Osteoblast (primary cell): ENCODE measurements around the gene FDX2. TPM values are rescaled to one million over a fixed set of nuclear protein-coding genes. Genes with fewer than 3 reads are reported as not detected.

Experiments
- DNase-seq: peaks from one replicate; pipeline ENCODE4 v3.0.0; 2011; ENCODE audit warnings: low spot score, mixed read lengths; ENCODE audit not compliant: insufficient read length; ENCODE audit errors: missing footprints
- H2AFZ ChIP-seq: 2 replicates; pipeline ENCODE4 v1.6.0; 2011; ENCODE audit warnings: mild to moderate bottlenecking, low read length
- H3K27ac ChIP-seq: 2 replicates; pipeline ENCODE4 v1.5.1; 2011; ENCODE audit warnings: mild to moderate bottlenecking, low read depth, low read length, moderate library complexity
- H3K27me3 ChIP-seq: 2 replicates; pipeline ENCODE4 v1.6.0; 2012; ENCODE audit warnings: mild to moderate bottlenecking, control low read depth, inconsistent platforms, low read length, moderate library complexity; ENCODE audit not compliant: insufficient read depth
- H3K36me3 ChIP-seq: 2 replicates; pipeline ENCODE4 v1.5.1; 2011; ENCODE audit warnings: mild to moderate bottlenecking, low read length, control low read depth, moderate library complexity; ENCODE audit not compliant: insufficient read depth
- H3K4me1 ChIP-seq: 2 replicates; pipeline ENCODE4 v1.5.1; 2011; ENCODE audit warnings: mild to moderate bottlenecking, low read length, control low read depth, moderate library complexity; ENCODE audit not compliant: insufficient read depth
- H3K4me2 ChIP-seq: 2 replicates; pipeline ENCODE4 v1.6.0; 2011; ENCODE audit warnings: mild to moderate bottlenecking, low read length; ENCODE audit not compliant: insufficient read depth
- H3K4me3 ChIP-seq: fragments of 200-600 bp; sonication (generic); 3 replicates; pipeline ENCODE4 v1.5.1; 2012; ENCODE audit warnings: mild to moderate bottlenecking, low read length, inconsistent platforms; ENCODE audit not compliant: insufficient read depth
- H3K79me2 ChIP-seq: 2 replicates; pipeline ENCODE4 v1.6.0; 2012; ENCODE audit warnings: mild to moderate bottlenecking, low read length, control low read depth, inconsistent platforms; ENCODE audit not compliant: insufficient read depth
- H3K9me3 ChIP-seq: 2 replicates; pipeline ENCODE4 v1.5.1; 2011; ENCODE audit warnings: low read depth, low read length, control low read depth
- H4K20me1 ChIP-seq: 2 replicates; pipeline ENCODE4 v1.6.0; 2012; ENCODE audit warnings: mild to moderate bottlenecking, low read length, control low read depth; ENCODE audit not compliant: insufficient read depth
- CTCF ChIP-seq: IDR thresholded peaks from 2 replicates; pipeline ENCODE4 v1.5.1; 2011; ENCODE audit warnings: mild to moderate bottlenecking, low read depth, low read length, moderate library complexity; ENCODE audit errors: extremely low read depth
- total RNA-seq: library from RNA; depleted of rRNA; stranded (reverse); fragments of >200 nt; gene quantifications from 2 replicates; pipeline ENCODE4 v1.2.3, GENCODE V29; 2012

Gene FDX2
- total RNA-seq, 1 donor = 17.7 TPM

- peak overlapping the region; percentile 77 for H3K4me2 ChIP-seq
- H3K27me3 ChIP-seq = peaks cover 86% of the 10 kb centered on the region
- peak; percentile 93 for DNase-seq
- peaks cover 5% of the 10 kb centered on the region for H4K20me1 ChIP-seq
- peaks cover 15% of the 10 kb centered on the region for H3K4me1 ChIP-seq
- H3K9me3 ChIP-seq = no peaks in the 10 kb centered on the region
- no peak for TF ChIP-seq CTCF
- no peak overlapping the region for H2AFZ ChIP-seq
- H3K79me2 ChIP-seq = no peaks in the 10 kb centered on the region
- no peak overlapping the region for H3K27ac ChIP-seq
- H3K4me3 ChIP-seq = peak overlapping the region; percentile 59
- H3K36me3 ChIP-seq = no peaks in the 10 kb centered on the region
These were observed 24.8 kb downstream of the FDX2 start for GRCh38 chr19:10290876-10291553.

GRCh38 chr19:10290357-10290875 lies 25.4 kb downstream of the FDX2 start:
- Histone ChIP-seq H3K36me3 (no peaks in the 10 kb centered on the region), H4K20me1 (peaks cover 5% of the 10 kb centered on the region), H3K27ac (no peak overlapping the region), H3K27me3 (peaks cover 80% of the 10 kb centered on the region), H3K4me2 (peak overlapping the region; percentile 77), H3K9me3 (no peaks in the 10 kb centered on the region), H3K4me3 (peak overlapping the region; percentile 56), H3K4me1 (peaks cover 15% of the 10 kb centered on the region), H3K79me2 (no peaks in the 10 kb centered on the region), H2AFZ (no peak overlapping the region)
- peak; percentile 78 for DNase-seq
- TF ChIP-seq CTCF = no peak

DNA sequence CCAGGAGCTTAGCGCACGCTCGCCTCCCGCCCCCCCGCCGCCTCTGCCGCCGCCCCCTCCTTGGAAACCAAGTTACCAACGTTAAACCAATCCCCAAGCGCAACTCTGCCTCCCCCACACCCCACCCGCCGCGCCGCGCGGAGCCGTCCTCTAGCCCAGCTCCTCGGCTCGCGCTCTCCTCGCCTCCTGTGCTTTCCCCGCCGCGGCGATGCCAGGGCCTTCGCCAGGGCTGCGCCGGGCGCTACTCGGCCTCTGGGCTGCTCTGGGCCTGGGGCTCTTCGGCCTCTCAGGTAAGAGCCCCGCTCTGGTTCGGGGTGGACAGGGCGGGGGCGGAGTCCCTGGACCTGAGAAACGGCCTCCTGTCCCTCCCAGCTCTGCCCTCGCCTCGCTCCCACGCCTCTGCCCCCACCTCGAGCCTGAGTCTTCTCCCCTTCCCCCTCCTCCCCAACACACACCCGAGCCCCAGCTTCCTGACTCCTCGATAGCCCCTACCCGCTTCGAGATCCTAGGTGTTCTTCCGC lies 25.9 kb downstream of the FDX2 start, which contains the start of gene ICAM5:
ICAM5 (plus strand) TSS at position 117 of the 521 bp plus-strand sequence; CDS start at position 209, 92 bp downstream.
- DNase-seq = peak; percentile 92
- H3K4me3 ChIP-seq = peak within 1 kb of the TSS; percentile 59
- H3K9me3 ChIP-seq = no peaks in the 10 kb centered on the region
- H3K36me3 ChIP-seq = no peaks in the 10 kb centered on the region
- no peak for TF ChIP-seq CTCF
- H3K27me3 ChIP-seq = peaks cover 75% of the 10 kb centered on the region
- H3K4me1 ChIP-seq = peaks cover 15% of the 10 kb centered on the region
- H3K4me2 ChIP-seq = peak within 1 kb of the TSS; percentile 77
- no peaks in the 10 kb centered on the region for H3K79me2 ChIP-seq
- no peak within 1 kb of the TSS for H3K27ac ChIP-seq
- peak within 1 kb of the TSS; percentile 62 for H2AFZ ChIP-seq
- H4K20me1 ChIP-seq = peaks cover 5% of the 10 kb centered on the region

DNA sequence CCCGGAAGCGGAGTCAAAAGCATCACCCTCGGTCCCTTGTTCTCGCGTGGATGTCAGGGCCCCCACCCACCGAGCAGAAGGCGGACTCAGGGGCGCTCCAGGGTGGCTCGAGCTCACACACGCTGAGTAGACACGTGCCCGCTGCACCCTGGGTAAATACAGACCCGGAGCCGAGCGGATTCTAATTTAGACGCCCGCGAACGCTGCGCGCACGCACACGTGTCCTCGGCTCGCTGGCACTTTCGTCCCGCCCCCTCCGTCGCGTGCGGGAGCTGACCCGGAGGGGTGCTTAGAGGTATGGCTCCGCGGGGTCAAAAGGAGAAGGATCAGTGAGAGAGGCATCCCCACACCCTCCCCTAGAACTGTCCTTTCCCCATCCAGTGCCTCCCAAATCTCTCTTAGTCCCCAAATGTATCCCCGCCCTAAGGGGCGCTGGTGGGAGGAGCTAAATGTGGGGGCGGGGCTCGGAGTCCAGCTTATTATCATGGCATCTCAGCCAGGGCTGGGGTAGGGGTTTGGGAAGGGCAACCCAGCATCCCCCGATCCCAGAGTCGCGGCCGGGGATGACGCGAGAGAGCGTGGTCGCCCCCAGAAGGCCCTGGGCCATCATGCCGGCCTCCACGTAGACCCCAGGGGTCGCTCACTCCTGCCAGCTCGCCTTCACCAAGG lies 26.5 kb downstream of the FDX2 start:
- peaks cover 15% of the 10 kb centered on the region for H3K4me1 ChIP-seq
- no peaks in the 10 kb centered on the region for H3K36me3 ChIP-seq
- H3K4me2 ChIP-seq = peak overlapping the region; percentile 77
- H3K9me3 ChIP-seq = no peaks in the 10 kb centered on the region
- no peaks in the 10 kb centered on the region for H3K79me2 ChIP-seq
- no peak overlapping the region for H3K27ac ChIP-seq
- peak; percentile 90 for DNase-seq
- no peak for TF ChIP-seq CTCF
- H3K27me3 ChIP-seq = peaks cover 69% of the 10 kb centered on the region
- H3K4me3 ChIP-seq = peak overlapping the region; percentile 56
- peak overlapping the region; percentile 62 for H2AFZ ChIP-seq
- H4K20me1 ChIP-seq = peaks cover 5% of the 10 kb centered on the region
